Stimulated activated CD4-positive, alpha-beta T cell treated with anti-CD3 and anti-CD28 coated beads, Interleukin-4, amount 100 ng/mL, for 1 hour (primary cell): ENCODE results near the gene BORCS5.

Experiments
- DNase-seq: peaks from one replicate; pipeline ENCODE4 v3.0.0-alpha.2; 2020

The BORCS5 gene

DNA sequence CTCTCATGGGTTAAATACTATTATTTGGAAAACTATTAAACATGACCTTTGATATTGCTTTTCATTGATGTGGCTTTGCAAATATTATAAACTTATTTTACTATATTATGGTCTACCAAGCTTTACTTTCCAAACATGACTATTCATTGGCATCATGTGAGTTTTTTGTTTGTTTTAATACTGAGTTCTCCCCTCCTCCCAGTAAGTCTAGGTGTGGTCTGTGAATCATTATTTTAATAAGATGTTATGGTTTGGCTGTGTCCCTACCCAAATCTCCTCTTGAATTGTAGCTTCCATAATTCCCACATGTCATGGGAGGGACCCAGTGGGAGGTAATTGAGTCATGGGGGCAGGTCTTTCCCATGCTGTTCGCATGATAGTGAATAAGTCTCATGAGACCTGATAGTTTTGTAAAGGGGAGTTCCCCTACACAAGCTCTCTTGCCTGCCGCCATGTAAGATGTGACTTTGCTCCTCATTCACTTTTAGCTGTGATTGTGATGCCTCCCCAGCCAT is 80.0 kb downstream of the BORCS5 start:
- DNase-seq = no peak

DNA sequence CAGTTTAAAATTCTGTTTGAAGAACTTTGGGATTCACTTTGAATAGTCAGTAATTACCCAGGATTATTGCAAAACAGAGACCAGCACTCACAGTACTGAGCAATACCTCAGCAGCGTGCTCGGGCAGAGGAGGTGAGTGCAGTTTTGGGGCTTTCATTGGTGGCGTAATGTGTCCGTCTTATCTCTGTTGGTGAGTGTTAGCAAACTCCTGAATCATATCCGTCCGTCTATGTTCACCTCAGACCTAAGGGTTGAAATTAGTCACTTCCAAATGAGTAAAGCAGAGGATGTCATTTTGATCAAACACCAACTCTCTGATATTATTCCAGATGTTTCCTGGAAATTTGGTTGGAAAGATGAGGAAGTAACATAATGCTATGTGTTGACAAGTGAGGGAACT is 82.8 kb downstream of the BORCS5 start:
- DNase-seq = peak; percentile 20

DNA sequence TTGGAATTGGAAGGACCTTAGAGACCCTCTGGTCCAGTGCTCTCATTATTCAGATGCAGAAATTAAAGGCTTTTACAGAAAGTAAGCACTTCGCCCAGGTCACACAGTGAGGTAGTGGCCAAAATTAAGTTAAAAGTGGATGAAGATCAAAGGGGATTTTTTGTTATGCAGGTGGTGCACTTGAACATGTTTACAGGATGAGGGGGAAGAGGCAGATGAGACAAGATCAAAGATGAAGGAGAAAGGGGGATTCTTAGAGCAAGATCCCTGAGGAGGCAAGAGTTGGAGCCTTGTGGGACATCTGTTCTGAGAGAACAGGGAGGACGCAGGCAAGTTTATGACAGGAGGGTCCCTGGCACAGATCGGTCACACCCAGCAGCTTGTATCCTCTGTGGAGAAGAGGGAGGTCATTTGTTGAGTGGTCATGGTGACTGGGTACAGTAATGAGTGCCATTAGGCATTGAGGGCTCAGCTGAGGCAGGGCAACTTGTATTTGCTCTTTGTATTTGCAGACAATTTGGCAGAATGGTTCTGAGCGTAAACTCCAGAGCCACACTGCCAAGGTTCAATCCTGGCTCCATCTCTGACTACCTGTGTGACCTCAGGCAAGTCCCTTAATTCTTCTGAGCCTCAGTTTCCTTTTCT is 84.0 kb downstream of the BORCS5 start:
- no peak for DNase-seq

DNA sequence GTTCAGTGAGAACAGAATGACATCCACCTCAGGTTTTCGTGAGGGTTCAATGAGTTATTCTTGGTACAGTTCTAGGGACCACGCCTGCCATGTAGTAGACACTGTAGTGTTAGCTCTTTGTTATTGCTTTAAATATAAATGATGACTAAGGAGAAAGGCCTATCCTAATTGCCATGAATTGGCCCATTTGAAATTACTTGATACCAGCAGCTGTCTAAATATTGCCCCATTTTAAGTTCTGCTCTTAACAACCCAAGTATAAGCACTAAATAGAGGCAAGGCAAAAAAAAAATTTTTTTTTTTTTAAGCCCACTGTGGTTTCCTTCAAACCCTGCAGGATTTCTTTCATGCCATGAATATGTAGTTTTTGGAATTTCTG is 84.5 kb downstream of the BORCS5 start:
- DNase-seq = no peak

DNA sequence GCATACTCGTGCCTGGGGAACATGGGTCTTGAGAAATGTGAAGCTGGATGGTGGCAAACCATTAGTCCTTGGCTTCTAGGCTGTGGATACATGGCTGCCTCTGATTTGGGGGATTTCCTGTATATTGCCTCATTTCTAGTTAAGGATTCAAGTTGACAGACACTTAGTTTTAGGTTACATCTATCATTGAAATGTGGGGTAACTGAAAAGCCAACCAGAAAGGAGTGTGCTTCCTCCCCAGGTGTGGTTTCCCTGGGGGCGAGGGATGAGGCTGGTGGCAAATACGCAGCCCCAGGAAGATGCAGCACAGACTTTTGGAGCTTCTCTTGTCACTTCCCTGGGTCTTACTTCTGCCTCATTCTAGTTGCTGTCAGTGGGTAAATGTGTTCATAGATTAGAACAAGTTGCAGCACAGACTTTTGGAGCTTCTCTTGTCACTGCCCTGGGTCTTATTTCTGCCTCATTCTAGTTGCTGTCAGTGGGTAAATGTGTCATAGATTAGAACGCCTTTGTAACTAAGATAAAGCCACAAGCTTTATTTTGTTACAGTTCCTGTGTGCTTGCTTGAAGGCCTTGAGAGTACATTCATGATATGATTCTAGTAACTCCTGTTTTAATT is 85.1 kb downstream of the BORCS5 start:
- no peak for DNase-seq

DNA sequence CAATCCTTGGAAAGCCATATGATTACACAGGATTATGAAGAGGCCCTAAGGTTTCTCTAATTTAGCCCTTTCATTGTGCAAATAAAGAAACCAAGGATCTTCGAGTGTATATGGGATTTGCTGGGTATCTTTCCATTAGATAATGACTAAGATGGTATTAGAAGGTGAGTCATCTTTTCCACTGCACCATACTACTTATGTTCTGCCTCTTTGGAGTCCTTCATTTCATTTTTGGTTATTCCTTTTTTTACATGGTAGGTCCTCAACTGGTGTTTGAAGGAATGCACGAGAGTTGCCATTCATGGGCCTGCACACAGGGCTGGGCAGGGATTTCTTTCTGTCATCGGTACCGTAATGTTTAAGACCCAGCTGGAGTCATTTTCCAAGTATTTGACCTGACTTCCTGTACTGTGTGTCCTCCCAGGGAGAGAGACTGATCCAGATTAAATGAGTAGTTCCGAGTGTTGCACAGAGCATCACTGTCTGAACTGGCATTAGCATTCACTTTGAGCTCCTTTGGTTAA is 85.7 kb downstream of the BORCS5 start:
- no peak for DNase-seq

DNA sequence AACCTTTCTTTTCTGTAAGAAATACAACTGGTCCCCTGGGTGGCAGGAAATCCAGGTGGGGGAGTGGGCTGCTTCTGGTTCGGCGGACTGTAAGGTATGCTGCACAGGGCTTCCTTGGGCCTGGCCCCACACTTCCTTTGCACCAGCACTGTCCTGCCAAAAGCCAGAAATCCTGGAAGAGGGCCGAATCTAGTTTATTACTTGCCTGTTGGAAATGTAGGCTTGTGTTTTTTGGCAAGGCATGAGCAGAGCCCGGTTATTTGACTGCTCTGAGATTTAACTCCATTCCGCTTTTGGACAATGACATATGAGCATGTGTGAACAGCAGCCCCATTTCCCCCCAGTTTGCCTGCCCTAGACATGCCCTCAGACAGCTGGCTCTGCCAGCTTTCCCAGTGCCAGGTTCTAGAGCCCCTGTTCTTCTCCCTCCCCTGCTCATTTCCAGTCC is 86.6 kb downstream of the BORCS5 start:
- DNase-seq = no peak

DNA sequence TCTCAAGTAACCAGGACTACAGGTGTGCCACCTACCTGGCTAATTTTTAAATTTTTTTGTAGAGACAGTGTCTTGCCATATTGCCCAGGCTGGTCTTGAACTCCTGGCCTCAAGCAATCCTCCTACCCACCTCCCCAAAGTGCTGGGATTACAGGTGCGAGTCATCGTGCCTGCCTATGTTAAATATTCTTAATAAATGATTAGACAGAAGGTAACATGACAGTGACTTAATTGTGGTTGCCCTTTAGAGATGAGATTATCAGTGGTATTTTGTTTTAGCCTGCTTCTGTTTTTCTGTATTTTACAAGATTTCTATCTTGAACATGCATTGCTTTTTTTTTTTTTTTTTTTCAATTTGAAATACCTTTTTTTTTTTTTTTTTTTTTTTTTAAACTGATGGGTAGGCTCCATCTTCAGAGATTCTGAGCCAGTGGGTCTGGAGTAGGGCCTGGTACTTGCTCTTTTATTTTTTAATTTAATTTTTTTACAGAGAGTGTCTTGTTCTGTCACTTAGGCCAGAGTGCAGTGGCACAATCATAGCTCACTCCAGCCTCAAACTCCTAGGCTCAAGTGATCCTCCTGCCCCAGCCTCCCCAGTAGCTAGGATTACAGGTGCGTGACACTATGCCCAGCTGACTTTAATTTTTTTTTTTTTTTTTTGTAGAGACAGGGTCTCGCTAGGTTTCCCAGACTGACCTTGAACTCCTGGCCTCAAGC is 88.4 kb downstream of the BORCS5 start:
- DNase-seq = no peak

DNA sequence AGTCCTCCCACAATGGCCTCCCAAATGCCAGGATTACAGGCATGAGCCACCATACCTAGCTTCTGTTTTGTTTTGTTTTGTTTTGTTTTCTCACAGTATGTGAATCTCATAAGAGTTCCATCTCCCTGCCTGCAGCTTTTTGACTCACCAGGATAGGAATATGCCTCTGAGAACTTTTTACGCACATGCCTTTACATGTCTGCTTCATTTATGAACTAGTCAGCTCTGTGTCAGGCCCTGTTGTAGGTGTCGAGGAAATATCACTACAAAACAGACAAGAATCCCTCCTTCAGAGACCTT is 89.0 kb downstream of the BORCS5 start:
- DNase-seq = no peak

DNA sequence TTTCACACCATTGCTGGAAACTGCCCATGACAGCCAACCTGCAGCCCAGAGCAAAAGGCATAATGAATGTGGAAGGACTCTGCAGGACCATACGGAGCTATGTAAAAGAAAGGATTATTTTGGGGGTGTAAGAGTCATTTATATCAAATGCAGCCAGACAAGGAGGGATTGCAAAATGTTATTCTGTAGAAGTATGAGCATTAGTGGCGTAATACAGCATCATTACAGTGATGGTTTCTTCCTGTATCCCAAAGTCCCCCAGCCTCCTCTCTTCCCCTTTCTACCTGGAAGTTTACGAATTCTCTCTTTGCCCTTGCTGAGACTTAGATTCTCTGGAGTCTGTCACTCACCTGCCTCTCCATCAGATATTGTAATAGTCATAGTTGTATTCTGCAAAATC is 89.9 kb downstream of the BORCS5 start:
- no peak for DNase-seq

DNA sequence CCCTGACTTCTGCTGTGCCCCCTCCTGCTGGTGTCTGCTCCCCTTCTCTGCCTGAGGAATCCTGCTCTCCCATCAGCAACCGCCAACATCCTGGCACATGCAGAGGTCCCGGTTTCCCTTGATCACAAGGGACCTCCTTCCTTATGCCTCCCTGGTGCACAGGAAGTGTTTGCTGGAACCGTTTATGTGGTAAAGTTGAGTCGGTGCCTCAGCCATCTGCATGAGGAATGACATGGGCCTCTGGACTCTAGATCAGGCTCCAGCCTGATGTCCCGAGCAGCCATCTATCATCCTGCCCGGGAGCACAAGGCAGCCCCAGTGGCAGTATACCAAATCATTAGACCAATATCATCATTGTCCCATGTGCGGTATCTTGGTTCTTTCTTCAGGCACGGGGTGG is 90.4 kb downstream of the BORCS5 start:
- no peak for DNase-seq

DNA sequence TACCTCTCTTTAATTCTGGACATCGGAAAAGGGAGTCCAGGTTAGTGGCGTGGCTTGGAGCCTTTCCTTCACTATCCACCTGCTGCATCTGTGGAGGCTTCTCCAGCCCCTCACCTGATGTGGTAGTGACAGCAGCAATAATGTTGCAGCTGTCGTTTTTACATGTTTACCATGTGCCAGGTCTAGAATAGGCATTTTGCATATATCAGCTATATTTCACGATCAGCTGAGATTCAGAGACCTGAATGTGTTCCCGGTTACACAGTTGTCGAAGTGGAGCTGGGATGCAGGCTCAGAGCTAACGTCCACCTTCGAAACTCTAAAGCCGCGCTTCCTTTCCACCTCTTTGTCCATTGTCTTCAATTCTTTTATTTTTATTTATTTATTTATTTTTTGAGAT is 91.0 kb downstream of the BORCS5 start:
- no peak for DNase-seq

DNA sequence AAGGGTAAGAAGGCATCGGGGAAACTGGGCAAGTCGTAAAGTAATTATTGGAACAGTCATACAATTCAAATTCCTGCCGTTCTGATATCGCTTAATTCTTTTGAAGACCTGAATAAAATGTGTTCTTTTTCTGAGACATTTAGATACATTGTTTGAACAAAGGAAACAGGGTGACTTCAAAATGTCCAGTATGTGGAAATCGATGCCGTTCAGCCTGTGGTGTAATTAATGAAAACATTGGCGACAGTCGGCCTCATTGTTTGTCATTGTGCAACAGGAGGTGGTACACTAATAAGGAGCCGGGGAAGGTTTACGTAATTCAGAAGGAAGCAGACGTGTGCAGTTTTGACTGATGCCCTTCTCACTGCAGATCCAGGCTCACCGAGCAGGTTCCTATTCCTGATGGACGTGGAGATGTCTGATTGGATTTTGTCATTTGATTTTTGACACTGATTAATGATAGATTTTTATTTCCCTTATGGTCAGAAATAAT is 92.7 kb downstream of the BORCS5 start:
- no peak for DNase-seq

DNA sequence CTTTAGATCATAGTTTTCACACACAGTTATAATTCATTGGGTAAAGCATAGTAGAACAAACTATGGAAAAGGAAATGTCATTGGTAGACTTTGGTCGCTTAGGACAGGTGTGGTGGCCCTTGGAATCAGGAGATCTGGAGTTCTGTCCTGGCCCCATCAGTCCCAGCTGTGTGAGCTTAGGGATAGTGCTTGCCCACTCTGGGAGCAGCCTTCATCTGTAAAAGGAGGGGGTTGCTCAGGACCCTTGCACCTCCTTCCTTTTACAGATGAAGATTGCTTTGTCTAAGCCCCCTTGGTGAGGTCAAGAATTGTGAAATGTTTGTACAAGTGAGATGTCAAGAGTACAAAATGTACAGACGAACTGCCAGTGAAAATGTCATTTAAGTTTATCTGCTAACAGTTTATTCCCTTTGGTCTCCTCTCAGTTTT is 93.2 kb downstream of the BORCS5 start:
- no peak for DNase-seq

DNA sequence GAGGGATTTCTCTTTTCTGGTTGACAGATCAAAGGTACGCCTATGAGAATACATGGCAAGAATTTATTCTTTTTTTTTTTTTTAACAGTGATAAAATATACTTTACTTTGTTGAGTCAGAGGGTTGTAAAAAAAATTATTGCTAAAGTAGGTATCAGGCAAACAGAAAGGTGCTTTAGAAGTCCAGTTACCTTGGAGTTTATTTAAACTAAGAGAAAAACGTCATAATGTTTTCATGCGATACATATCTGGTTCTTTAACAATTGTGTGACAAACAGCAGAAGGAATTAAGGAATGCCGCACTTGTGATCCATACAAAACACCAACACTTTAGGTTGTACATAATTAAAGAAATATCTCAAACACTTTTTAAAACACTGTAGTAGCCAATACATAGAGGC is 94.2 kb downstream of the BORCS5 start:
- DNase-seq = no peak

DNA sequence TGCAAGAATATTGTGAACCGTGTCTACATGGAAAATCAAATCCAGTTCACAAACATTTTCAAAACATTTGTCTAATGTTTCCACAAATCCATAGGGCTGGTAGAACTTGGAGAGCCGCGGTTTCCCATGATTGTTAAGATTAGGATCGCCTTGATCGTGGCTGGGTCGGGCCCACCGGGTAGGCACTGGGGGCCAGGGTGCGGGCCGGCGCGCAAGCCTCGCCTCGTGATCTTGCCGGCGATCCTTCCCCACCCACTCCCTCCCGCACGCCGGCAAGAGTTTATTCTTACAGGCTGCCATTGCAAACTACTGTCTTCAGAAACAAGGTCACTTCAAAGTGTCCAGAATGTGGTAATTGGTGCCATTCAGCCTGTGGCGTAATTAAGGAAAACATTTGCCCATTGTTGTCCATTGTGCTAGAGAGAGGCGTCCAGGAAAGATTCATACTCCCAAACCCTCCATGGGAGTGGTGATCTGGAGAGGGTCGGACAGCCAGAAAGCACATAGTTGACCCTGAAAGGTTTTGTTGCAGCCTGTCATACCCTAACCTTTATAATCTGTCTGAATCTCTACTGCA is 95.5 kb downstream of the BORCS5 start:
- DNase-seq = no peak

DNA sequence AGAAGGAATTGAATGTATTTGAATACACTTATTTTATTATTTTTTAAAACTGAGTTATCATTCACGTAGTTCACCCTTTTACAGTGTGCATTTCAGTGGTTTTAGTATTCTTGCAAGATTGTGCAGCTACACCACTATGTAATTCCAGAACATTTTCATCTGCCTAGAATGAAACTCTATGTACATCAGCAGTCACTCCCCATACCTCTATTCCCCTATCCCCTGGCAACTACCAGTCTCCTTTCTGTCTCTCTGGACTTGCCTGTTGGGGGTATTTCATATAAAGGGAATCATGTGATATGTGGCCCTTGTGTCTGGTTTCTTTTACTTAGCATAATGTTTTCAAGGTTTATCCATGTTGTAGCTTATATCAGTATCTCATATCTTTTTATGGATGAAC is 96.8 kb downstream of the BORCS5 start:
- no peak for DNase-seq

DNA sequence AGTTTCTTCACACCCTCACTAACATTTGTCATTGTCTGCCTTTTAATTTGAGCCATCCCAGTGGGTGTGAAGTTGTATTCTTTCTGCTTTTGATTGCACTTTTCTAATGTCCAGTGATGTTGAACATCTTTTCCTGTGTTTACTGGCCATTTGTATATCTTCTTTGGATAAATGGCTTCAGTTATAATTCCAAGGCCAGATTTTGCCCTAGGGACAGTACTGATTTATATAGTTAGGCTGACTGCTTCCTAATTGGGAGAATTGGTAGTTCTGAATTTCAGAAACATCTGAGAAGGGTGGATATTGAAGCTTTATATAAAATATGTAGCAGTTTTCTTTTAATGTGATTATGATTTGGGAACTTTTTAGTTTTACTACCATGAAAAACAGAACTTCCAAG is 97.4 kb downstream of the BORCS5 start:
- no peak for DNase-seq

DNA sequence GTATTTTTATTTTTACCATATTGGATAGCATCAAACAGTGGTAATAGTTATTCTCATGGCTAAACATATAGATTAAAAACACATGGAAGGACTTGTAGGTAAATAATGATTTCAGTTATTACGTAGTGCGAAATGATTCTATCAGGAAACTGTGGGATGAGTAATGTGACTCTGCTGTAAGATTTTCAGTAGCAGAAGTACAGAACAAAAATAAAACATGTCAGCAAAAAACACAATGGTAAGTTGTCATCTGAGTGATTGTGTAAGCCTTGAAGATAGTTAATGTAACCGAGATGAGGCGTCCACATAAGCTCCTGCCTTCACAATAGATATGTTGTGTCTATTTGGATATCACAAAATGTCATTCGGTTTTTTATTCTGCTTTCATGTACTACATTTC is 99.8 kb downstream of the BORCS5 start:
- no peak for DNase-seq

DNA sequence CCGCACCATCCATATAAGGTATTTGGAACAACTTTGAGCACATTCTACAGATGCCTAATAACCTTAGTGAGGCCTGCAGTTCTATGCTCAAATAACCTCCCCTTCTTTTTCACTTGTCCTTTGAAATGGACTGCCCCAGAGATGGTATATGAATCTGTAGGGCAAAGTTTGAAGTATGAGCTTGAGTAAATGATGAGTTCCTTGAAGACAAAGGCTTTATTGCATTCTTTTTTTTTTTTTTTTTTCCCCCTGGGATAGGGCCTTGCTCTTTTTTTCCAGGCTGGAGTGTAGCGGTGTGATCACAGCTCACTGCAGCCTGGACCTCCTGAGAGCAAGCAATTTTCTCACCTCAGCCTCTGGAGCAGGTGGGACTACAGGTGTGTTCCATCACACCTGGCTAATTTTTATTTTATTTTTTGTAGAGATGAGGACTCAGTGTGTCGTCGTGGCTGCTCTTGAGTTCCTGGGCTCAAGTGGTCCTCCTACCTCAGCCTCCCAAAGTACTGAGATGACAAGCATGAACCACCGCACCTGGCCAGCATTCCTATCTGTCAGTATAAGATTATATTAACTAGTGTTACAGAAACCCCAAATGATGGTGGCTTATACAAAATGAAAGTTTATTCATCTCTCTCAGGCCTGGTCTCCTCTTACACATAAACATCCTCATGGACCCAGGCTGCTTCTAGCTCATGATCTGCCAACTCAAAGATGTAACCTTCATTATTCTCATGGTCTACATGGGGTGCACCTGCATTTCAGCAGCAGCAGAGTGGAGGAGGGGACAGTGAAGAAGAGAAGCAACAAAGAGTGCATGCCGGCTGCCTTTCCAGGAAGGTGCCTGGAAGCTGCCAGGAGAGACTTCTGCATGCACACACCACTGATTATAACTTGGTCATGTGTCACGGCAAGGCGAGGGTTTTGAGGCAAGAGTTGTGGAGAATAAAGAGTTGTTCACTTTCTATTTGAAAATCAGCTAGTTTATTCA is 104.4 kb downstream of the BORCS5 start:
- peak; percentile 21 for DNase-seq

DNA sequence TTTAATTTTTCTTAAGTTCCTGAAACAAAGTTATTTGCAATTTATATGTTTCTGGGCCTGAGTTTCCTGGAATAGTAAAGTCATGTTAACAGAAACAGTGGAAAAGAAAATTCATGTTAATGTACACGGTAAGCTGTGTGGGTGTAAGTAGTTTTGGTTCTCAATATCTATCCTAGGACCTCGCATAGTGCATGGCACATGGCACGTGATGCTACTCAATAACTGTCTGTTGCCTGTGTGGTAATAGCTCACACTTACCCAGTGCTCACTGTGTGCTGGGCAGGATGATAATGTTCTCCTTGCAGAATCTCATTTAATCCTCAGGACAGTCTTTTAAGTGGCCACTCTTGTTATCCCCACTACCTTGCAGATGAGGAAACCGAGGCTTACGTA is 105.0 kb downstream of the BORCS5 start:
- DNase-seq = peak; percentile 29

DNA sequence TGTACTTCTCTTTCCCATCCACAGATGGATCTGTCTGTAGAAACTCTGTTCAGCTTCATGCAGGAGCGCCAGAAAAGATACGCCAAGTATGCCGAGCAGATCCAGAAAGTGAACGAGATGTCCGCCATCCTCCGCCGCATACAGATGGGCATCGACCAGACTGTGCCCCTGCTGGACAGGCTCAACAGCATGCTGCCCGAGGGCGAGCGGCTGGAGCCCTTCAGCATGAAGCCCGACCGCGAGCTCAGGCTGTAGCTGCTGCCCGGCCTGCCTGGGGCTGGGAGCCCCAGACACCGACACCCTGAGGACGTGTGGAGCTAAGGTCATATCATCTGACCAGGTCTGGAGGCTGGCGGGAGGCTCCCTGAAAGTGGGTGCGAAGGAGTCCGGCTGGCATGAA is 108.6 kb downstream of the BORCS5 start:
- DNase-seq = no peak
